Measurements from ENCODE around the gene GJD3. TPM values are rescaled to one million over a fixed set of nuclear protein-coding genes. Genes with fewer than 3 reads are reported as not detected.
A peak's percentile ranks its signal among the peaks of the same experiment; 100 is the strongest.

Gene GJD3
- total and polyA plus RNA-seq, 9 of the 15 experiments (the other 6 are each of a cell fraction or from before 2014, with no cell fraction given) = 0.17 to 0.38 TPM; not detected in 7

DNA sequence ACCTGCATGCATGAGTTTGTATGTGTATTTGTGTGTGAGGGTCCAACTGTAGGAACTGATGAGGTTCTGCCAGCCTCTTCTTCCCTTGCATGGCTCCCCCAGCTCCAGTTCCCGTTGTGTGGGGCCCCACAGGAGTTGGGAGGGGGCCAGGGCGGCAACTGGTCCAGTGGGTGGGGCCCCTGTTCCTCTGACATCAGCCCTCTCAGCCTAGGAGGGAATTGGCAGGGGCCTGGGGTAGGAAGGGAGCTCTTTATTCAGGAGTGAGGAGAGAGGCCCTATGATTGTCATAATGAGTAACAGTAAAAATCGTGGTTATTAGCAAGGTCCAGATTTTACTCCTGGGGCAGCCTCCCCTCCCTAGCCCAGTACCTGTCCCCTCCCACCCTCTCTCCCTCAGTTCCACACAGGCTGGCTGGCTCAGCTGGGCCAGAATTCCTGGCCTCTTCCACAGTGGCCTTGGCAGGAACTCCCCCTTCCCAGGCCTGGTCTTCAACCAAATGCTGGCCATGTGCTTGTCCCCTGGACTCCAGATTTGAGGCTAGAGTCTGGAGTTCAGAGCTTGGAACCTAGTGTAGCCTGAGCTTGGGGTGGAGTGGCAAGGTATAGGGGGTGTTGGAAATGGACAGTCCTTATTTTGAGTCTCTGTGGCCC is 36.7 kb downstream of the GJD3 start:
- ATAC-seq = no peak; the same call in 2 of the 3 replicates
- Histone ChIP-seq H3K9ac (ENCODE audit: insufficient read depth in 1 of 2, low read depth in 2 of 2, low read length in 2 of 2) (peak overlapping the region in 1 of 2 experiments; percentile 56; a peak in 2 of 4 replicates), H3K4me2 (ENCODE audit: insufficient read depth, low read length) (no peak overlapping the region), H3K27ac (ENCODE audit: extremely low read depth, low read depth, low read length) (no peak overlapping the region), H3K9me3 (replicated peaks; ENCODE audit: control insufficient read depth, insufficient read depth, low read depth, low read length) (no peaks in the 10 kb centered on the region), H3K9me1 (ENCODE audit: control insufficient read depth, insufficient read depth, low read length) (peaks cover 3% of the 10 kb centered on the region), H2AFZ (ENCODE audit: low read depth, low read length) (no peak overlapping the region), H3K27me3 (ENCODE audit: control insufficient read depth in 2 of 2, insufficient read depth in 2 of 2, low read length in 2 of 2) (no peaks in the 10 kb centered on the region), H3K79me2 (ENCODE audit: control insufficient read depth, insufficient read depth, low read length) (peaks cover 64% of the 10 kb centered on the region), H4K20me1 (replicated peaks; ENCODE audit: control insufficient read depth, insufficient read depth, low read length) (peaks cover 7% of the 10 kb centered on the region), H3K4me1 (replicated peaks in 1 of 2; ENCODE audit: control insufficient read depth in 2 of 2, insufficient read depth in 2 of 2, low read length in 2 of 2) (peaks cover 15 to 58% of the 10 kb centered on the region in 2 experiments), H3K4me3 (no peak overlapping the region), H3K36me3 (ENCODE audit: control insufficient read depth, insufficient read depth, low read length) (peaks cover 24% of the 10 kb centered on the region; the same call in 1 of the 3 replicates)
- no peak for DNase-seq (ENCODE audit: extremely low read depth in 1 of 4, low spot score in 3 of 4)
- WGBS (ENCODE audit: insufficient coverage, low coverage, missing lambda C conversion rate) = 8% methylated on average over 3 of the region's 3 CpGs
- intact Hi-C loops (cut with micrococcal nuclease) (no loop called here), in situ Hi-C loops (cut with MboI) (no loop called here)
- no peak for FAIRE-seq
- TF ChIP-seq HDGF (IDR thresholded peaks at IDR 0.05) = no peak
- TF ChIP-seq, protein P1, sequence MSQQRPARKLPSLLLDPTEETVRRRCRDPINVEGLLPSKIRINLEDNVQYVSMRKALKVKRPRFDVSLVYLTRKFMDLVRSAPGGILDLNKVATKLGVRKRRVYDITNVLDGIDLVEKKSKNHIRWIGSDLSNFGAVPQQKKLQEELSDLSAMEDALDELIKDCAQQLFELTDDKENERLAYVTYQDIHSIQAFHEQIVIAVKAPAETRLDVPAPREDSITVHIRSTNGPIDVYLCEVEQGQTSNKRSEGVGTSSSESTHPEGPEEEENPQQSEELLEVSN (IDR thresholded peaks at IDR 0.05; ENCODE audit: borderline replicate concordance in 1 of 2, extremely low read depth in 1 of 2, insufficient read depth in 1 of 2, insufficient read length in 1 of 2, low read depth in 1 of 2, low read length in 1 of 2, poor library complexity in 1 of 2, severe bottlenecking in 1 of 2) = peak in 1 of 2 experiments; percentile 9
- no peak for TF ChIP-seq ZBED1 (IDR thresholded peaks at IDR 0.05)
- no peak for TF ChIP-seq ZNF224 (CRISPR knock-in tag; IDR thresholded peaks at IDR 0.05)
- TF ChIP-seq ARNT (IDR thresholded peaks at IDR 0.05) = no peak
- no peak for TF ChIP-seq PML (IDR thresholded peaks at IDR 0.05; ENCODE audit: low read length)
- no peak for TF ChIP-seq RAD21 (CRISPR knock-in tag; conservative IDR thresholded peaks at IDR 0.05 in 1 of 2, IDR thresholded peaks at IDR 0.05 in 1 of 2)
- TF ChIP-seq ZNF583 (CRISPR knock-in tag; IDR thresholded peaks at IDR 0.05) = no peak
- TF ChIP-seq IRF2 (CRISPR knock-in tag; IDR thresholded peaks at IDR 0.05) = no peak
- no TSS peak for BruUV-seq (replicated peaks)
- CTCF ChIA-PET (ENCODE audit: low intra/inter-chr PET ratio) = no interaction called here
- POLR2A ChIA-PET = interaction anchor here (0.6 to 1.6 kb wide), 6 partner anchors 9 to 1360 kb away, joined by 3 to 7 read pairs (median 4); no protein-coding TSS in a partner anchor

All from K562 (cell line).